ENCODE results near the gene YIPF3. TPM values are rescaled to one million over a fixed set of nuclear protein-coding genes. Genes with fewer than 3 reads are reported as not detected.

The YIPF3 gene
- total RNA-seq, 1 experiment from 2014 or later, result 92.9 TPM

- no peaks in the 10 kb centered on the region for H3K27me3 ChIP-seq (ENCODE audit: control insufficient read depth, insufficient read depth, low read length)
- H3K4me3 ChIP-seq (ENCODE audit: insufficient read depth, low read depth, low read length), result no peak overlapping the region
- no peak for DNase-seq
- H3K36me3 ChIP-seq (replicated peaks; ENCODE audit: control insufficient read depth, insufficient read depth, low read length), result peaks cover 53% of the 10 kb centered on the region
These were observed 3.4 kb upstream of the YIPF3 start for GRCh38 chr6:43520097-43520496.

- Histone ChIP-seq H3K4me3 (ENCODE audit: insufficient read depth, low read depth, low read length) (peak overlapping the region; percentile 69), H3K36me3 (replicated peaks; ENCODE audit: control insufficient read depth, insufficient read depth, low read length) (peaks cover 45% of the 10 kb centered on the region), H3K27me3 (ENCODE audit: control insufficient read depth, insufficient read depth, low read length) (no peaks in the 10 kb centered on the region)
- DNase-seq, result peak; percentile 38
These were observed 1.0 kb upstream of the YIPF3 start for GRCh38 chr6:43517505-43518357.

GRCh38 chr6:43516367-43516696 is 394 bp downstream of the YIPF3 start:
- no peaks in the 10 kb centered on the region for H3K27me3 ChIP-seq (ENCODE audit: control insufficient read depth, insufficient read depth, low read length)
- H3K36me3 ChIP-seq (replicated peaks; ENCODE audit: control insufficient read depth, insufficient read depth, low read length), result peaks cover 41% of the 10 kb centered on the region
- DNase-seq, result no peak
- peak overlapping the region; percentile 69 for H3K4me3 ChIP-seq (ENCODE audit: insufficient read depth, low read depth, low read length)

GRCh38 chr6:43515808-43516207 is 918 bp downstream of the YIPF3 start:
- peaks cover 36% of the 10 kb centered on the region for H3K36me3 ChIP-seq (replicated peaks; ENCODE audit: control insufficient read depth, insufficient read depth, low read length)
- H3K27me3 ChIP-seq (ENCODE audit: control insufficient read depth, insufficient read depth, low read length), result no peaks in the 10 kb centered on the region
- peak; percentile 19 for DNase-seq
- peak overlapping the region; percentile 69 for H3K4me3 ChIP-seq (ENCODE audit: insufficient read depth, low read depth, low read length)

GRCh38 chr6:43511824-43512415 is 4.8 kb downstream of the YIPF3 start:
- Histone ChIP-seq H3K4me3 (ENCODE audit: insufficient read depth, low read depth, low read length) (no peak overlapping the region), H3K27me3 (ENCODE audit: control insufficient read depth, insufficient read depth, low read length) (peaks cover 26% of the 10 kb centered on the region), H3K36me3 (replicated peaks; ENCODE audit: control insufficient read depth, insufficient read depth, low read length) (peaks cover 23% of the 10 kb centered on the region)
- DNase-seq, result peak; percentile 14

GRCh38 chr6:43510827-43511163 is 5.9 kb downstream of the YIPF3 start:
- Histone ChIP-seq H3K27me3 (ENCODE audit: control insufficient read depth, insufficient read depth, low read length) (peaks cover 26% of the 10 kb centered on the region), H3K4me3 (ENCODE audit: insufficient read depth, low read depth, low read length) (peak overlapping the region; percentile 66), H3K36me3 (replicated peaks; ENCODE audit: control insufficient read depth, insufficient read depth, low read length) (peaks cover 23% of the 10 kb centered on the region)
- DNase-seq, result no peak

GRCh38 chr6:43509984-43510826 is 6.5 kb downstream of the YIPF3 start, which contains the start of gene LRRC73:
Gene LRRC73 (minus strand): TSS chr6:43510346. CDS start chr6:43509785, 561 bp downstream.
- DNase-seq, result peak; percentile 96
- Histone ChIP-seq H3K27me3 (ENCODE audit: control insufficient read depth, insufficient read depth, low read length) (peaks cover 26% of the 10 kb centered on the region), H3K4me3 (ENCODE audit: insufficient read depth, low read depth, low read length) (peak within 1 kb of the TSS; percentile 66), H3K36me3 (replicated peaks; ENCODE audit: control insufficient read depth, insufficient read depth, low read length) (peaks cover 18% of the 10 kb centered on the region)

- DNase-seq, result peak; percentile 77
- Histone ChIP-seq H3K36me3 (replicated peaks; ENCODE audit: control insufficient read depth, insufficient read depth, low read length) (peaks cover 19% of the 10 kb centered on the region), H3K27me3 (ENCODE audit: control insufficient read depth, insufficient read depth, low read length) (peaks cover 26% of the 10 kb centered on the region), H3K4me3 (ENCODE audit: insufficient read depth, low read depth, low read length) (peak overlapping the region; percentile 66)
These were observed 7.4 kb downstream of the YIPF3 start for GRCh38 chr6:43509142-43509983.

- Histone ChIP-seq H3K36me3 (replicated peaks; ENCODE audit: control insufficient read depth, insufficient read depth, low read length) (peaks cover 18% of the 10 kb centered on the region), H3K4me3 (ENCODE audit: insufficient read depth, low read depth, low read length) (no peak overlapping the region), H3K27me3 (ENCODE audit: control insufficient read depth, insufficient read depth, low read length) (peaks cover 26% of the 10 kb centered on the region)
- DNase-seq, result peak; percentile 54
These were observed 8.1 kb downstream of the YIPF3 start for GRCh38 chr6:43508481-43509141.

- H3K27me3 ChIP-seq (ENCODE audit: control insufficient read depth, insufficient read depth, low read length), result peaks cover 26% of the 10 kb centered on the region
- DNase-seq, result peak; percentile 91
- no peak overlapping the region for H3K4me3 ChIP-seq (ENCODE audit: insufficient read depth, low read depth, low read length)
- H3K36me3 ChIP-seq (replicated peaks; ENCODE audit: control insufficient read depth, insufficient read depth, low read length), result peaks cover 17% of the 10 kb centered on the region
These were observed 9.9 kb downstream of the YIPF3 start for GRCh38 chr6:43506667-43507471.

GRCh38 chr6:43506171-43506570 is 10.6 kb downstream of the YIPF3 start:
- H3K4me3 ChIP-seq (ENCODE audit: insufficient read depth, low read depth, low read length), result no peak overlapping the region
- H3K36me3 ChIP-seq (replicated peaks; ENCODE audit: control insufficient read depth, insufficient read depth, low read length), result peaks cover 19% of the 10 kb centered on the region
- DNase-seq, result peak; percentile 46
- H3K27me3 ChIP-seq (ENCODE audit: control insufficient read depth, insufficient read depth, low read length), result peaks cover 26% of the 10 kb centered on the region

- no peak overlapping the region for H3K4me3 ChIP-seq (ENCODE audit: insufficient read depth, low read depth, low read length)
- peak; percentile 59 for DNase-seq
- peaks cover 23% of the 10 kb centered on the region for H3K36me3 ChIP-seq (replicated peaks; ENCODE audit: control insufficient read depth, insufficient read depth, low read length)
- H3K27me3 ChIP-seq (ENCODE audit: control insufficient read depth, insufficient read depth, low read length), result peaks cover 26% of the 10 kb centered on the region
These were observed 11.0 kb downstream of the YIPF3 start for GRCh38 chr6:43505718-43506117.
